Activated T-helper 2 cell treated with anti-CD3 and anti-CD28 coated beads, Interferon-gamma antibody, Interleukin-2, Interleukin-4, amounts not matched to agents 10 μg/mL and 5 μg/mL and 100 μg/mL, durations not matched to agents 14 hours and 24 hours and 36 hours (primary cell): ENCODE results near the gene PGGHG. TPM values are rescaled to one million over a fixed set of nuclear protein-coding genes. Genes with fewer than 3 reads are reported as not detected.
"Not testable (repeated sequence)": the region's sequence is repeated elsewhere in the genome, so short reads cannot be mapped to it uniquely, and the experiment has no call there.

ENCODE experiments used
- DNase-seq: peaks from one replicate; pipeline ENCODE4 v3.0.0; 2021; ENCODE audit warnings: low spot score
- H3K27ac Mint-ChIP-seq: one replicate; pipeline ENCODE4 v1.8.0; 2021; ENCODE audit warnings: mixed read lengths
- H3K27me3 Mint-ChIP-seq: one replicate; pipeline ENCODE4 v1.8.0; 2021; ENCODE audit warnings: low read depth, mixed read lengths
- H3K36me3 Mint-ChIP-seq: one replicate; pipeline ENCODE4 v1.8.0; 2021; ENCODE audit warnings: low read depth, mixed read lengths
- H3K4me1 Mint-ChIP-seq: one replicate; pipeline ENCODE4 v1.8.0; 2021; ENCODE audit warnings: low read depth, mixed read lengths
- H3K4me3 Mint-ChIP-seq: one replicate; pipeline ENCODE4 v1.8.0; 2021; ENCODE audit warnings: low read depth, mild to moderate bottlenecking, moderate library complexity, mixed read lengths
- H3K9me3 Mint-ChIP-seq: one replicate; pipeline ENCODE4 v1.8.0; 2021; ENCODE audit warnings: mixed read lengths
- intact Hi-C: fragments of 100-400 bp; cut with micrococcal nuclease; formaldehyde crosslinking; loops from one replicate; pipeline ENCODE4 v1.15.1; 2023
- total RNA-seq: library from RNA; stranded (reverse); gene quantifications from 2 replicates; pipeline ENCODE4 v1.2.3, GENCODE V29; 2022

PGGHG gene
- total RNA-seq, 1 donor from 2014 or later = 62.0 TPM

GRCh38 chr11:313304-313786 lies 24.4 kb downstream of the PGGHG start:
- Mint-ChIP-seq H3K27ac (peak overlapping the region; percentile 91), H3K9me3 (no peaks in the 10 kb centered on the region), H3K4me3 (peak overlapping the region; percentile 90), H3K27me3 (no peaks in the 10 kb centered on the region), H3K36me3 (peaks cover 58% of the 10 kb centered on the region), H3K4me1 (peaks cover 34% of the 10 kb centered on the region)
- intact Hi-C loops = loop anchor here (2.0 to 5.0 kb wide), 5 partner anchors 13 to 106 kb away; partner anchors contain the start of genes BET1L, PSMD13, RIC8A and SIRT3
- no peak for DNase-seq

DNA sequence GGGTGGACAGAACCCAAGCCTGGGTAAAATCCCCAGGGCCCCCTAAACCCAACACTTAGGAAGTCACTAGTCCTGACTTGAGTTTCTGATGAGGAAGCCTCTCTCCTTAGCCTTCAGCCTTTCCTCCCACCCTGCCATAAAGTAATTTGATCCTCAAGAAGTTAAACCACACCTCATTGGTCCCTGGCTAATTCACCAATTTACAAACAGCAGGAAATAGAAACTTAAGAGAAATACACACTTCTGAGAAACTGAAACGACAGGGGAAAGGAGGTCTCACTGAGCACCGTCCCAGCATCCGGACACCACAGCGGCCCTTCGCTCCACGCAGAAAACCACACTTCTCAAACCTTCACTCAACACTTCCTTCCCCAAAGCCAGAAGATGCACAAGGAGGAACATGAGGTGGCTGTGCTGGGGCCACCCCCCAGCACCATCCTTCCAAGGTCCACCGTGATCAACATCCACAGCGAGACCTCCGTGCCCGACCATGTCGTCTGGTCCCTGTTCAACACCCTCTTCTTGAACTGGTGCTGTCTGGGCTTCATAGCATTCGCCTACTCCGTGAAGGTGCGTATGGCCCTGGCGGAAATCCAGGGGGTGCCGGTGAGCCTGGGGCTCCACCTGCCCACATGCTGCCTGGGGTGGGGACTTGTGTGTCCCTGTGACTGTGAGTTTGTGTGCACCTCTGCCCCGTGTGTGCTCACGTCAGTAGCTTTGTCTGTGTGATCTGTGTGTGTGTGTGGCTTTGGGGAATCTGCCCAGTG lies 25.0 kb downstream of the PGGHG start, which contains the start of gene IFITM1:
TSS of gene IFITM1 (plus strand) at position 254 of the 767 bp plus-strand sequence. CDS start at position 385, 131 bp downstream.
- H3K9me3 Mint-ChIP-seq = no peaks in the 10 kb centered on the region
- peak within 1 kb of the TSS; percentile 91 for H3K27ac Mint-ChIP-seq
- no peaks in the 10 kb centered on the region for H3K27me3 Mint-ChIP-seq
- intact Hi-C loops = loop anchor here (2.0 to 5.0 kb wide), 5 partner anchors 13 to 107 kb away; partner anchors contain the start of genes BET1L, PSMD13, RIC8A and SIRT3
- peak; percentile 74 for DNase-seq
- peaks cover 34% of the 10 kb centered on the region for H3K4me1 Mint-ChIP-seq
- H3K4me3 Mint-ChIP-seq = peak within 1 kb of the TSS; percentile 90
- peaks cover 51% of the 10 kb centered on the region for H3K36me3 Mint-ChIP-seq

DNA sequence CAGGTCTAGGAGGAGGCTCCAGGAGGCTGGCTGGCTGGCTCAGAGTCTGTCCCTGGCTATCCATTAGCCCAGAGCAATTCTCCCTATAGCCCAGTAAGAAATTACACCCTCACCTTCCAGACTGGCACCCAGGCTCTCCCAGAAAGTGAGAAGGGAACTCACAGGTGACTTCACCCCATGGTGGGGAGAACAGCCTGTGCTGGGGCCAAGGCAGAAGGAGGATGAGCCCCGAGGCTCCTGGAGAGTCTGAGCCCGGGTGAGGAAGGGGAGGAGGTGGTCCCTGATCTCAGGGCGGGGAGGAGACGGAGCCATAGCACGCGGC lies 25.6 kb downstream of the PGGHG start:
- intact Hi-C loops = loop anchor here (5.0 kb wide), 1 partner anchor 107 kb away; the partner anchor contains the start of genes BET1L and RIC8A
- Mint-ChIP-seq H3K4me3 (peak overlapping the region; percentile 90), H3K27ac (peak overlapping the region; percentile 91), H3K36me3 (peaks cover 46% of the 10 kb centered on the region), H3K4me1 (peaks cover 33% of the 10 kb centered on the region)
- not testable (repeated sequence) for H3K27me3 Mint-ChIP-seq, DNase-seq, H3K9me3 Mint-ChIP-seq

GRCh38 chr11:315051-315481 lies 26.1 kb downstream of the PGGHG start:
- peak overlapping the region; percentile 90 for H3K4me3 Mint-ChIP-seq

DNA sequence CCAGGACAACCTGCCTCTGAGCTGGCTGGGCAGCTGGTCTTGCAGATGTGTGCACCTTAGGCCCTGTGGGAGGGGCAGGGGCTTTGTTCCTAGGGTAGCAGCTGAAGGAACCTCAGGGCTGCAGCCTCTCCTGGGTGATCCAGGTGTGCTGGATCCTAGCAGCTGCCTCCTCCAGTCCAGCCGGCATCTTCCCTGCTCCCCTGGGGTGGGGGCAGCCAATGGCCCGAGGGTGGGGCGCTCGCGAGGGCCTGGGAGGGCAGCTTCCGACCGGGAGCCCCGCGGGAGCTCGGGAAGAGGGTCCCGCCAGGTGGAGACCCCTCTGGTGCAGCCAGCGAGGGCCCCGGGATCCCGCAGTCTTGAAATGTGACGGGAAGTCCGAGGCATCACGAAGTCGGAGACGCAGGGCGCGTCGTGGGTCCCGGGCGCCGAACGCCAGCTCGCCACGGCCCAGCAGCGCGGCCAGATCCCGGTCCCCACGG lies 26.6 kb downstream of the PGGHG start:
- Mint-ChIP-seq H3K4me1 (peaks cover 39% of the 10 kb centered on the region), H3K27me3 (no peaks in the 10 kb centered on the region), H3K9me3 (no peaks in the 10 kb centered on the region), H3K27ac (peak overlapping the region; percentile 91), H3K36me3 (peaks cover 50% of the 10 kb centered on the region), H3K4me3 (peak overlapping the region; percentile 90)
- no peak for DNase-seq
- intact Hi-C loops = no loop called here

More at GRCh38 chr11:315051-315481, 26.1 kb downstream of the PGGHG start:
- Mint-ChIP-seq H3K27me3 (no peaks in the 10 kb centered on the region), H3K36me3 (peaks cover 45% of the 10 kb centered on the region), H3K9me3 (no peaks in the 10 kb centered on the region), H3K27ac (peak overlapping the region; percentile 91), H3K4me1 (peaks cover 35% of the 10 kb centered on the region)
- intact Hi-C loops = no loop called here
- DNase-seq = no peak

- Mint-ChIP-seq H3K36me3 (peaks cover 53% of the 10 kb centered on the region), H3K4me3 (peak overlapping the region; percentile 86), H3K4me1 (peaks cover 42% of the 10 kb centered on the region), H3K9me3 (no peaks in the 10 kb centered on the region), H3K27me3 (no peaks in the 10 kb centered on the region), H3K27ac (peak overlapping the region; percentile 88)
- no peak for DNase-seq
- intact Hi-C loops = no loop called here
Measured at GRCh38 chr11:316031-316701, 27.2 kb downstream of the PGGHG start.

GRCh38 chr11:316891-317301 lies 28.0 kb downstream of the PGGHG start:
- Mint-ChIP-seq H3K27me3 (no peaks in the 10 kb centered on the region), H3K27ac (peak overlapping the region; percentile 88), H3K4me1 (peaks cover 39% of the 10 kb centered on the region), H3K4me3 (peak overlapping the region; percentile 86), H3K9me3 (no peaks in the 10 kb centered on the region), H3K36me3 (peaks cover 51% of the 10 kb centered on the region)
- intact Hi-C loops = no loop called here
- no peak for DNase-seq

- intact Hi-C loops, H3K9me3 Mint-ChIP-seq, DNase-seq, H3K27me3 Mint-ChIP-seq: not testable (repeated sequence)
- H3K27ac Mint-ChIP-seq = peak overlapping the region; percentile 88
- peak overlapping the region; percentile 86 for H3K4me3 Mint-ChIP-seq
- H3K4me1 Mint-ChIP-seq = peaks cover 34% of the 10 kb centered on the region
- H3K36me3 Mint-ChIP-seq = peaks cover 49% of the 10 kb centered on the region
Measured at GRCh38 chr11:317668-318404, 28.9 kb downstream of the PGGHG start.

GRCh38 chr11:318405-319120 lies 29.6 kb downstream of the PGGHG start:
- H3K9me3 Mint-ChIP-seq, H3K27me3 Mint-ChIP-seq, H3K4me3 Mint-ChIP-seq, DNase-seq, H3K27ac Mint-ChIP-seq, intact Hi-C loops: not testable (repeated sequence)
- Mint-ChIP-seq H3K4me1 (peaks cover 28% of the 10 kb centered on the region), H3K36me3 (peaks cover 49% of the 10 kb centered on the region)

- H3K9me3 Mint-ChIP-seq, DNase-seq, H3K27me3 Mint-ChIP-seq, intact Hi-C loops: not testable (repeated sequence)
- Mint-ChIP-seq H3K36me3 (peaks cover 44% of the 10 kb centered on the region), H3K4me1 (peaks cover 32% of the 10 kb centered on the region), H3K27ac (peak overlapping the region; percentile 67), H3K4me3 (peak overlapping the region; percentile 79)
Measured at GRCh38 chr11:319121-319887, 30.4 kb downstream of the PGGHG start.

GRCh38 chr11:319888-320273 lies 31.0 kb downstream of the PGGHG start:
- H3K4me1 Mint-ChIP-seq = peaks cover 38% of the 10 kb centered on the region
- DNase-seq, intact Hi-C loops, H3K9me3 Mint-ChIP-seq, H3K27me3 Mint-ChIP-seq: not testable (repeated sequence)
- peak overlapping the region; percentile 79 for H3K4me3 Mint-ChIP-seq
- peak overlapping the region; percentile 67 for H3K27ac Mint-ChIP-seq
- H3K36me3 Mint-ChIP-seq = peaks cover 38% of the 10 kb centered on the region
